Measurements from ENCODE around the gene PKHD1.

DNA sequence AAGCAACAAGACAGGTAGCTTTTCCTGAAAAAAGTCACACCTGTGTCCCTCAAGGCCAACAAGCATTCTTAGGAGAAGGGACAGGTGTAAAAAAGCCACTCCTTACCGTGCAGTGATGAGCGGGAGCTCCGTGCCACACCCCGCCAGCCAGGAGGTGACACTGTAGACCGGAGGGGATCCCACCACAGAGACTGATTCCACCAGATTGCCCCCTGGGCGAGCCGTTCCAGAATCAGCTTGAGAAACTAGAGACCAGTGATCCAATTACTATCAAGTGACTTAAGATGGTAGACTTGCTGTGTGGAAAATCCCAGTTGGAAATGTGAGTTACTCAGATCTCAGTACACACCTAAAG is 37.4 kb downstream of the PKHD1 start:
- TF ChIP-seq, protein P1, sequence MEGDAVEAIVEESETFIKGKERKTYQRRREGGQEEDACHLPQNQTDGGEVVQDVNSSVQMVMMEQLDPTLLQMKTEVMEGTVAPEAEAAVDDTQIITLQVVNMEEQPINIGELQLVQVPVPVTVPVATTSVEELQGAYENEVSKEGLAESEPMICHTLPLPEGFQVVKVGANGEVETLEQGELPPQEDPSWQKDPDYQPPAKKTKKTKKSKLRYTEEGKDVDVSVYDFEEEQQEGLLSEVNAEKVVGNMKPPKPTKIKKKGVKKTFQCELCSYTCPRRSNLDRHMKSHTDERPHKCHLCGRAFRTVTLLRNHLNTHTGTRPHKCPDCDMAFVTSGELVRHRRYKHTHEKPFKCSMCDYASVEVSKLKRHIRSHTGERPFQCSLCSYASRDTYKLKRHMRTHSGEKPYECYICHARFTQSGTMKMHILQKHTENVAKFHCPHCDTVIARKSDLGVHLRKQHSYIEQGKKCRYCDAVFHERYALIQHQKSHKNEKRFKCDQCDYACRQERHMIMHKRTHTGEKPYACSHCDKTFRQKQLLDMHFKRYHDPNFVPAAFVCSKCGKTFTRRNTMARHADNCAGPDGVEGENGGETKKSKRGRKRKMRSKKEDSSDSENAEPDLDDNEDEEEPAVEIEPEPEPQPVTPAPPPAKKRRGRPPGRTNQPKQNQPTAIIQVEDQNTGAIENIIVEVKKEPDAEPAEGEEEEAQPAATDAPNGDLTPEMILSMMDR (conservative IDR thresholded peaks at IDR 0.05; ENCODE audit: low read depth, low read length) = no peak
- TF ChIP-seq EZH2 (IDR thresholded peaks at IDR 0.05; ENCODE audit: borderline replicate concordance, low read depth, low read length, poor library complexity, severe bottlenecking) = no peak
